ENCODE data around the gene TMEM115. TPM values are rescaled to one million over a fixed set of nuclear protein-coding genes. Genes with fewer than 3 reads are reported as not detected.

The TMEM115 gene
- total RNA-seq, 1 donor from 2014 or later, result 61.6 TPM

DNA sequence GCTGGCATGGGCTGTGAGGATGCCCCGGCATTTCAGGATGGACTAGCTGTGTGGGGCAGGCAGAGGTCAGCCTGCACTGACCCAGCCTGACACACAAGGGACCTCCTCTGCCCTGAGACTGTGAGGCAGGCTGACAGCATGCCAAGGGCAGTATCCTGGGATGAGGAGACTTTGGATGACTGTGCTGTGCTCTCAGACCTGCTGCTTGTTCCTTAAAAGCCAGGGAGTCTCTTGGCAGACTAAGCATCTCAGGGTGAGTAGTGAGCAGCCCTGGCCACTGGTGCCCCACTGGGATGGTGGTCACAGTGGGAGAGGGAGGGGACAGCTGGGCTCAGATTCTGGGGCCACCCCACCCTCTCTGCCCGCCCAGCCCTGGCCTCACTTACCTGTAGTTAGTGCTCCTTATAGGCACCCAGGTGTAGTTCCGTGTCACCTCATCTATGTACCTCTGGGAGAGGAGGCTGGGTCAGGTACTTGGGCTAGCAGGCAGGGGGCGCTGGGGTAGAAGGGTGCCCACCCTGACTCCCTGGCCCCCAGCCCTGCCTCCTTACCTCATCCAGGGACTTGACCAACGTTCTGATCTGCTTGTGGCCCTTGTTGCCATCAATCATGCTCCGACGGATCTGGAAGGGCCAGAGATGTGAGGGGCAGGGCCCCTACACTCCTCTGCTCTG is 16.1 kb upstream of the TMEM115 start:
- no peak for DNase-seq

DNA sequence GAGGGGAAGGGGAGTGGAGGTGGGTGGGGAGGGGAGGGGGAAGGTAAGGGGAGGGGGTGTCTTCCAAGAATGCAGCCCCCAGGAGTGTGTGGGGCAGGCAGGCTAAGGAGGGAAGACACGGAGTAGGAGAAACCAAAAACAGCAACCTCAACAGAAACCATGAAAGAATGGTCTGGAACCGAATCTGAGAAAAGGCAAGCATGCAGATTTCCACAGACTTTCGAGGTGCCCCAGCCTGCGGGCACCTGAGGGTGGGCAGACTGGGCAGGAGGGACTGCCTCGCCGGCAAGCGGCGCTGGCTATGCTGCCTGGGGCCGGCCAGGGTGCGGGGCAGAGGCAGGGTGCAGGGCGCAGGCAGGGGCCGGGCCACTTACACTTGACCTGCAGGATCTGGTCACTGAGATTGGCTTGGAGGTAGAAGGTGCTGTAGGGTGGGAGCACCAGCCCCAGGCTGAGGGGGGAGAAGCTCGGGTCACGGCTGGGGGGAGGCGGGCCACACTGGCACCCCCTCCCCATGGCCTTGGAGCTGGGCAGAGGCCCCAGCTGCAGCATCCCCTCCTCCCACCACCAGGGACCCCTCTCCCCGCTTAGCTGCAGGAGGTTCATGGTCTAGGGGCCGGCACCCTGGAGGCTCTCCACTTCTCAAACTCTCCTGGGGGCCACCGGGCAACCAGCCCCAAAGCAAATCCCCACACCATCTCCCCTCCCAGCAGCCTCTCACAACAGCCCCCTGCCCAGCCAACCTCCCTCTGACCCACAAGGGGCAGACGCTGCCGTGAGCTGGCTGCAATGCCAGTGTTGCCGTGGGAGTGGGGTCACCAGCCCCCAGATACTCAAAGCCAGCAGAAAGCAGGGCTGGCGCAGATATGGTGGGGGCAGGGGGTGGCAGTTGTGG is 15.3 kb upstream of the TMEM115 start:
- no peak for DNase-seq

DNA sequence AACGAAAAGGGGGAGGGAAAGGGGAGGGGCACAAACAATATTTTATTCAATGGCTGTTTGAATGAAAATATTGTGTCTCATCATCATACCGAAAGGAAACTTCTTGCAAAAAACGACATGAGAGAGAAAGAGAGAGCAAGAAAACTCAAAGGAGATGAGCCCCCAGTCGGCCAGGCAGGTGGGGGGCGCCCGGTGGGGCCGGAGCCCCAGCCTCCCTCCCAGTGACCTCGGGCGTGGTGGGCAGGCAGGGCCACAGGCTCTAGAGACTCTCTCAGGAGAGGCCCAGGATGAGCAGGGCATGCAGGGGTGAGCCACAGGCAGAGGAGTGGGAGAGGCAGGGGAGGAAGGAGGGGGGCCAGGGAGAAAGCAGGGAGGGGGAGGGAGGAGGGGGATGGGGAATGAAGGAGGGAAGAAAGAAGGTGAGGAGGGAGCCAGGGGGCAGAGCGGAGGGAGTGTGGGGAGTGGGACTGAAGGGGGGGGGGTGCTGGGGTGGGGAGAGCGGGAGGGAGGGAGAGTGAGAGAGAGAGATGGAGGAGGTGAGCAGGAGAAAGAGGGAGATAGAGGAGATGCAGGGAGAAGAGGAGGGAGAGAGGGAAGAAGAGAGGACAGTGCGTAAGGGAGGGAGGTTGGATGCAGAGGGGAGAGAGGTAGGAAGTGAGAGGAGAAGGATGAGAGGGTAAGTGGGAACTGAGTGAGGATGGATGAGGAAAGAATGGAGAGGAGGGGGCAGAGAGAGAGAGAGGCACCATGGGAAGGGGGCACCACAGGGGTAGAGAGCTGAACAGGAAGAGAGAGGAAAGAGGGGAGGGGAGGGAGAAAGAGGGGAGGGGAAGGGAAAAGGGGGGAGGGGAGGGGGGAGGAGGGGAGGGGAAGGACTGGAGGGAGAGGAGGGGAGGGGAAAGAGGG is 14.1 kb upstream of the TMEM115 start:
- no peak for DNase-seq

DNA sequence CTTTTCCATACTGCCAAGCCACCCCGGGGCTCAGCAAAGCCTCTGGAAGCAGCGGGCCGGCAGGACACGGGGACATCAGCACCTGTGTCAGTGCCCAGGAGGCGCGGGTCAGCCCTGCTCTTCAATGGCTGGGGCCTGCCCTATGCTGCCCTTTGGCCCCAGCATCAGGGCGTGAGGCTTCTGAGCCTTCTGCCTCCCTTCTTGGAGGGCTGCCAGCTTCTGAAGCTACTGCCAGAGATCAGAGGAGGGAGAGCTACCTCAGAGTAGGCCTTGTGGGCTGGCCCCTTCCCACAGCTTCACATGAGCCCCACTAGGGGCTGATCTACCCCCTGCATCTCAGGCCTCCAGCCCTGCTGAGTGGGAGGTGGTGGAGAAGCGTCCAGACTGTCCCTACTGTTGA is 13.0 kb upstream of the TMEM115 start:
- DNase-seq, result no peak

DNA sequence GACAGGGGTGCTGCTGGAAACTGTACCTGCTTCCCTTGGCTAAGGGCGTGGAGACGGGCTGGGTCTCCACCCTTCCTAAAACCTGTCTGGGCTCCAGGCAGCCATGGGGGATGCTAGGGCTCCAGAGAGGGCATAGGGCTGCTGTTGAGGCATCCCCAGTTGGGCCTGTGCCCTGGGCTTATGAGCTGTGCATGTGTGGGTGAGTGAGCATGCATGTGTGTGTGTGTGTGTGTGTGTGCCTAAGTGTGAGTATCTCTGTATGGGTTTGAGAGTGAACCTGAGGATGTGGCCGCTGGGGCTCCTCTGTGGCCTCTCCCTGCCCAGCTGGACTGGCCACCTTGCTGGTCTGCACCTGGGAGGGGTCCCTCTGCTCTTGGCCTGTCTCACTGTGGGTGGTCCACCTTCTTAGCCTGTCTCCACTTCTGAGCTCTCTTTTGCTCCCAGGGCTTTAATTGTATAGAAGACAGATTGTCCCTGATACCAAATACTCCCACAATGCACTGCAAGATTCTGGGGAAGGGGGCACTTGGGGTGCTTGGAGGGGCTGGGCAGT is 11.9 kb upstream of the TMEM115 start:
- DNase-seq, result no peak

DNA sequence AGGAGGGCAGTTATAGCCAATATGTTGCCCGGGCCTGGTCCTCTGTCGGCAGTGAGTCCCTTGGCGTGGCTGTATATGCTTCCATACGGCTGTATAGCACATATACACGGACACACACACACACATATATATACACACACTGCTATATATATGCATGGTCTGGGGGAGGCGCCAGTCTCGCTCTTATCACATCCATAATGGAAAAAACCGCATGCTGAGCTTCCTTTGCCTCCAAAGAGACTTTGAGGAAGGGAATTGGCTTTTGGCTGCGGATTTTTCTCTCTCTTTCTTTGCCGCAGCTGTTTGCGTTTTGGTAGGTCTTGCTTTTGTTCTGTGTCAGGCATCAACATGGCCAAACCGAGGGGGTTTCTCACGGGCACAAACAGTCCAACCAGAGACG is 11.3 kb upstream of the TMEM115 start:
- DNase-seq, result peak; percentile 57

DNA sequence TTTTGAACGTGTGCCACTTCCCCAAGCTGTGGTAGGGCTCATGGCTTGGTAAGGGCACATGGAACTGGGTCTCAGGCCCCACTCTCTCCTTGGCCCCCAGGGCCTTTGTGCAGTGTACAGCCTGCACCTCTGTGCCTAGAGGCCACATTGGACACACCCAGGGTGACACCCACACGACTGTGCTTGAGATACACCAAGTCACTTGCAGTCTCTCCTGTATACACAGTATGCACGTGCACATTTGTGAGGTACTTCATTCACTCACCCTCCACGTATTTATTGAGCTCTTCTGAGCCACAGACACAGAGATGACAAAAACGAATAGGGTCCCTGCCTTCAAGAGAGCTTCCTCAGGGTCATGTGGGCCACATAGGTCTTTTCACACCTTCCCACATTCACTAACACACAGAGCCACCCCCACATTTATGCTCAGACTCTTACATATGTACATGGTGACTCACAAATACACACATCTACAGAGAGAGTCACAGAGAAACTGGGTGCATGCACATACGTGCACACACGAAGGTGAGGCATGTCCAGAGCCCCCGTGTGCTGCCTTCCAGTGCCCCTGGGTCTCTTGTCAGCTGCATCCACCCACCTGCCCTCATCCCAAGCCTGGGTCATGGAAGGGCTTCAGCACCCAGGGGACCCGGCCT is 9.8 kb upstream of the TMEM115 start:
- DNase-seq, result no peak

DNA sequence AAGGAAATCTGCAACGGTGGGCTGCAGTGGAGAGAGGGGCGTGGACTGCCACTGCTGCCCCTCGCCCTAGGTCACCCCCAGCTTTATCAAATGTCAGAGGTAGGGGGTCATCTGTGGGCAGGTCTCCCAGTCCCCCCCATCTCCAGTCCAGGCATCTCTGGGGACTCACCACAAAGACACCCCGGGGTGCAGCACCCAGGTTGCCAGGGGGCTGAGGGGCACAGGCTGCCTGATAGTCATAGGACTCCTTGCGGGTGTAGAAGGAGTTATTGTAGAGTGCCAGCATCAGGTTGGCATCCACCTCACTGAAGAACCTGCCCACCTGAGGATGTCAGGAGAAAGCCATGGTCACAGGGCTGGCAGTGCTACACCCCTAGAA is 6.5 kb upstream of the TMEM115 start:
- DNase-seq, result no peak

DNA sequence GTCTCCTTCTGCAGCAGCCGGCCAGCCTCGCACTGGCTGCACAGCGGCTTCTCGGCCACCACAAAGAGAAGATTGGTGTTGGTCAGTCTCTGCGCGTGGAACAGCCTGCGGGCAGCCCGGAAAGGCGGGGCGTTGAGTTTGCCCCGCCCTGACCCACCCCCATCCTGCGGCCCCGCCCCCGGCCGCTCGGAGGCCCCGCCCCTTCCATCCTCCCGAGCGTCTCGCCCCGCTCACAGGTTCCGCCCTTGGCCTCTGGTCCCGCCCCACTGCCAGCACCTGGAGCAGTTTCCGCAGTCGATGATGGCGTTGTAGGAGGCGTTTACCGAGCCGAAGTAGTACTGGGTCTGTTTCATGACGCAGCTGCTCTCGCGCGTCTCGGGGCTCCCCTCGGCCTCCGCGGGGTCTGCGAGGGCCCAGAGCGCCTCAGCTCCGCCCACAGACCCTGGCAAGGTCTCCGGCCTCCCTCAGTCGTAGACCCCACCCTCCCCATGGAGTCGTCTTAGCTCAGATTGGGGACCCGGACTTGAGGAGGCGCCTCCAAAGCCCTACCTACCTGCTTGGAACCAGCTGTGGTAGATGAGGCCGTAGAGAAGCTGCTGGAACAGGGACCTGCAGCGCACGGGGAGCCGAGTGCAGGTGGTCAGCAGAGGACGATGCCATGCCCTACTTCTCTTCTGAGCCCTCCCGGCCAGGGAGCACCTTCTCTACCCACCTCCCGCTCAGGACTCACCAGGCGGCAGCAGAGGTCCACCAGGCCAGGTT is 5.9 kb upstream of the TMEM115 start:
- DNase-seq, result peak; percentile 73

DNA sequence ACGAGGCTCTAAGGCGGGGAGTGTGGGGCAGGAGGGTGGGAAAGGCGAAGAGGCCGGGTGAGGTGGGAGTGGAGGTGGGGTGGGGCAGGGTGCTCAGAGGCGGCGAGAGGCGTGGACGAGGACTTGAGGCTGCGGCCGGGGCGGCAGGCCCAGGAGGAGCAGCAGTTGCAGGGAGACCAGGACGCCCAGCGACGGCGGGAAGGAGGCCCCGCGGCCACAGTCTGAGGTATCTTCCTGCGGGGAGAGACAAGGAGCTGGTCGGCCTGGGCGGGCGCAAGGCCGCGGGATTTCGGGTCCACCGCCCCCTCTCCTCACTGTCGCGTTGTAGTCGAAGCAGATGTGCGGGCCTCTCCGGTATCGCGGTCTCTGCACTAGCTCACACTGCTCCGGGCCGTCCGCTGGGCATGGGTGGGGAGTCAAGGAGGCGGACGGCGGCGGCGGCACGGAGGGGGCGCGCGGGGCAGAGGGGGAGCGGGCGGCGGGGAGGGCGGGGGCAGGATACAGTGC is 5.3 kb upstream of the TMEM115 start:
- DNase-seq, result no peak

DNA sequence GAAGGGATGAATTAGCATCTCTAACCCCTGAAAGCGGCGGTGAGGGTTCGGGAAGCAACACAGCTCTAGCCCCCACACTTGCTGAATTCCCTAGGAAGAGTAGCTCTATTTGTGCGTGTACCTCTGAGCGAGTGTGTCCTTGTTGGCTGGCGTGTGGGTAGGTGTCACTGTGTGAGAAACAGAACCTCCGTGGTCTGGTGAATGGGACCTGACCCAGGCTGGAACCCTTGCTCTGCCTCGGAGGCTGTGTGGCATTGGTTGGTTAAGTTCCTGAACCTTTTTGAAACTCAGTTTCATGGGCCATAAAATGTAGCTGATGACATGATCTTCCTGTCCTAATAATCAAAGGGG is 414 bp upstream of the TMEM115 start:
- DNase-seq, result no peak

DNA sequence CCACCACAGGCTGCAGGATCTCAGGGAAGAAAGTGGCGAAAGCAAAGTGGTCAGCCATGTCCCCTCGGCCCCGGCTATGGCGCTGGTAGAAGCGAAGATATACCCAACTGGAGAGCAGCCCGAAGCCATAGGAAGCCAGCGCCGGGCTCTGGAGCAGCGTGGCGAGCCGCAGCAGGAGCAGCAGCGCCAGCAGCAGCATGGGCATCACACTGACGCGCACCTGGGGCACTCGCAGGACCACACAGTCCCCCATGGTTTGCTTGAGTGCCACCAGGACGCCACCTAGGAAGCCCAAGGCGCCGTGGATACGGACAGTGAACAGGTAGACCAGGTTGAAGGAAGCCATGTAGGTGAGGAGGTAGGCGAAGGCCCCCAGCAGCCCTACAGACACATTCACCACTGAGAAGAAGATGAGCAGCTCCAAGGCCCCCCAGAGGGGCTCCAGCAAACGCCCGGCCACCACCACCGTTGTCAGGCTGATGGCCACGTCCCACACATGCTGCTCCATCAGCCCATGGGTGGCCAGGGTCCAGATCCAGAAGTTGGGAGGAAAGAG is 888 bp downstream of the TMEM115 start:
- no peak for DNase-seq

DNA sequence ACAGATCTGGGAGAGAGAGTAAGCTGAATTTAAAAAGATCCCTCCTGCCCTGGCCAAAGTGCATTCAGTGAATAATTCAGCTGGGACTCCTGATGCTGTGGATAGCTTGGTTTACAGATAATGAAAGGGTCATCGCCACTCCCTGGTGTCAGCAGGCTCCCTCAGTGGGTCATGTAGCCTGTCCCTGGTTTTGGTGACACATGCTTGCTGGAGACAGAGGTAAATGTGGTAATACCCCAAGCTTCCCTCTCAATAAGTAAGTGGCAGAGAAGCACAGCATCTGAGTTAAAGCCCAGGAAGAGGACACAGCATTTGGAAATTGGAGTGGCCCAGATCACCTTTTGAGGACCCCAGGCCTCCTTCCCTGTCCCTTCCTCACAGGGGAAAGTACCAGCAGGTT is 1.8 kb downstream of the TMEM115 start:
- no peak for DNase-seq

DNA sequence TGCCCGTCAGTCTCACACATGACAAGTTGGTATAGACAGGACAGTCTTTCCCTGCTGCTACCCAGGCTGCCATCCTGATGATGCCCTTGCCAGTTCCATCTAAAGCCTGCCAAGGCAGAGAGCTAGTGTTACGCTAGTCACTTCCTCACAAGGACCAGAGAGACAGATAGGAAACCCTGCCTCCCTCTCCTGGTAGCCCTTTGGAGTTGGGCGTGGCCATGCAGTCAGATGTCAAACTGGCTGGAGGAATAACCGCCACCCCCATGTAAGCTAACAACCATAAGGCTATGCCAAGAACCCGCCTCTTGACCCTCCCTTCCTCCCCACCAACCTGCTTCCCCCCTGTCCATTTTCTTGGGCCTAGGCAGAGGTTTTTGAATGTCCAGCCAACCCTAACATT is 2.8 kb downstream of the TMEM115 start:
- peak; percentile 44 for DNase-seq

DNA sequence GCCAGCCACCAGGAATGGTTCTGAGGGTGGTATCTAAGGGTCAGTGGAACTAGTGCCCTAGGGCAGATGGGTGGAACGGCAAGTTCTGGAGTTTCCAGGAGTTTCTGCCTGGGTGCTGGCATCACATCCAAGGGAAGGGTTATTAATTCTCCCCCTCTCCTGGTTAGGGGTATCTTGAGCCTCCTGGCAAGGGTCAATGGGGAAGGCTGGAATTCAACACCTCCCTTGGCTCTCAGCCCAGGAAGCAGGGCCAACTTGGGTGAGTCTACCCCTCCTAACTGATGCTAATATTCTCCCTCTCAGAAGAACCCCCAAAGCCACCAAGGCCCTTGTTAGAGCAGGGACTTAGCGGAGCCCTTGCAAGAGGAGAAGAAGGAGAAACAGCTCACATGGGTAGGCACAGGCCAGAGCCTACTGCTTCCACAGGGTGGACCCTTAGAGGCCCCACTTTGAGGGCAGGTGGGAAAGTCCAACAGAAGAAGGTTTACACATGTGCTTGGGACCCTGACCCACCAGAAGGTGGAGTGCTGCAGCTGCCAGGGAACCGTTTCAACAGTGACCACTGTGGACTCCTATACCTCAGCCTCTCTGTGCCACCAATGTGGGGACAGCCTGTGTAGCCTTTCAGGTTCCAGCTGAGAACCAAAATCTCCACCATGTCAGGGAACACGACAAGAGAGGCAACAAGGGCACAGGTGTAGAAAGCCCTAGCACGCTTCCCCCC is 3.3 kb downstream of the TMEM115 start:
- no peak for DNase-seq

DNA sequence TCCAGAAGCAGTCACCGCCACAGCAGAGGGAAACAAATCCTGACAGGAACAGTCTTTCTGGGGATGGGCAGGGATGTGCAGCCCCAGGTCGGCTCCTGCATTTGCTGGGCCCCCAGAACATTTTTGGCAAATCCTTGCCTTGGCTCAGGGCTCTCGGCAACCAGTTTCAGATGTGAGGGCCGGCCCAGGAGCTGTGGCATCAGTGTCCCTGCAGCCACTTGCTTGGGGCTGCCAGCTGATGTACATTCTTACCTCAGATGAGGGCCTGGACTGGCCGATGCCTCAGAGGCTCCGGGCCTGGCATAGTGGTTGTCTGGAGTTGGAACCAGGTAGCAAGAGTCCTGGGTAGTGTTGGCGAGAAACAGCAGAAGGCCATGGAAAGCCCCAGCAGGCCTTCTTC is 4.5 kb downstream of the TMEM115 start:
- DNase-seq, result no peak

DNA sequence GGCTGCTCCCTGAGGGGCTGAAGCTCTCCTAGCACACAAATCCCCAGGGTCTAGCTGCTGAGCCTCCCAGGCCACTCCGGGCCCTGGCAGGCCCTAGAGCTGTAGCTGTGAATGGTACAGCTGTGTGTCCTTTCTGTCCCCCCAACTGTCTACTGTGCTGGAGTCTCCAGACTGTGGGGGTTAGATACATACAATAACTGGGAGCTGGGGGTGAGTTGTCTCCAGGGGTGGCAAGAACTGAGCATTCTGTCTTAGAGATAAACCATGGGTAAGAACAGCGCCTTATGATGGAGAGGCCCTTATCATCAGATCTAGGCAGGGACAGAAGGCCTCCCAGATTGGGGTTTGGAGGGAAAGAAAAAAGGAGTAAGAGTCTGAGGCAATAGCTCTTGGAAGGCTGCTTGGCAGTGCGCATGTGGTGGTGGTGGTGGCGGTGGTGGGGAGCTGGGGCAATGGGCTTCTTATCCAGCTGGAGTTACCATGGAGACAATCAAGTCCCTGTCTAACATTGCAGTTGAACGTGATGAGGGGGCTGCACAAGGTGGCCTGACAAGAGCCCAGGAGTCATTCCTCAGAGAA is 5.0 kb downstream of the TMEM115 start:
- DNase-seq, result no peak

DNA sequence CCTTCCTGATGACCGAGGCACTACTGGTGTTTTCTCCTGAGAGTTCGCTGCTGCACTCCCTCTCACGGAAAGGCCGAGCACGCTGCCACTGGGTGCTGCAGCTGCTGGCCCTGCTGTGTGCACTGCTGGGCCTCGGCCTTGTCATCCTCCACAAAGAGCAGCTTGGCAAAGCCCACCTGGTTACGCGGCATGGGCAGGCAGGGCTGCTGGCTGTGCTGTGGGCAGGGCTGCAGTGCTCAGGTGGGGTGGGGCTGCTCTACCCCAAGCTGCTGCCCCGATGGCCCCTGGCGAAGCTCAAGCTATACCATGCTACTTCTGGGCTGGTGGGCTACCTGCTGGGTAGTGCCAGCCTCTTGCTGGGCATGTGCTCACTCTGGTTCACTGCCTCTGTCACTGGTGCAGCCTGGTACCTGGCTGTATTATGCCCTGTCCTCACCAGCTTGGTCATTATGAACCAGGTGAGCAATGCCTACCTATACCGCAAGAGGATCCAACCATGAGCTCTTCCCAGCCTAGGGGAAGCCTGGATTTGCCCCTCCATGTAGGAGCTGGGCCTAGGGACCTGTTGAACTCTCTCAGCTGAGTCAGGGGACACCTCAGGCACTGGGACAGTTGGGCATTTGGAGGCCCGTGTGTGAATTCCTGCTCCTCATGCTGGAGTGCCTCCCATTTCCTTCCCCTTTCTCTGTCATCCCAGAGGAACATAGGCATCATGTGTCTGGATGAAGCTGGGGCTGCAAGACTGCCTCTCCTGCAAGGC is 5.9 kb downstream of the TMEM115 start:
- DNase-seq, result no peak

DNA sequence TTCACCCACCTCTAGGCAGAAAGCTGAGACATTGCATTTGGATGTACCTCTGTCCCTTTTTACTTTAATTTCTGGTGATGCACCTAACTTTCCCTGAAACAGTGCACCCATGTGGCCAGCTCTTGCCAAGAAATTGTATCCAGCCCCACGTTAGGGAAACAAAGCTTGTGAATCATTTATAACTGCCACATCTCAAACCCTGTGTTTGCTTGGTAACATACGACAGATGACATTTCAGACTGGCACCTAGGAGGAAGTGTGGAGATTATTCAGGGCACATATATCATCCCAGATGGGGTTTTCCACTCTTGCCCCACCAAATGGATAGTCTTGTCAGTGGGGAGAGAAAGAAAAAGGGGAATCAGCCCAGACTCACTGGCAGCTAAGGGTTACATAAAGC is 6.5 kb downstream of the TMEM115 start:
- DNase-seq, result peak; percentile 40
